Tibial artery (tissue), 4 donors: Measurements from ENCODE around the gene IL37.

ENCODE experiments used
- DNase-seq, 2 donors: peaks; one replicate each; pipeline ENCODE4 v3.0.0-alpha.2; 2019
- H3K27ac ChIP-seq, 2 donors: fragments of 200-600 bp; sonication (generic) in 1 of 2; 1 replicate in 1 of 2; 2 replicates in 1 of 2; pipeline ENCODE4 v1.5.1; 2018 to 2019; ENCODE audit warnings: mild to moderate bottlenecking in 1 of 2
- H3K27me3 ChIP-seq, 2 donors: fragments of 200-600 bp; sonication (generic) in 1 of 2; one replicate each; pipeline versions ENCODE4 v1.5.1 to v1.6.0; 2016 to 2019
- H3K36me3 ChIP-seq, 3 donors: fragments of 200-600 bp; sonication (generic) in 2 of 3; one replicate each; pipeline ENCODE4 v1.5.1; 2016 to 2019; ENCODE audit warnings: mild to moderate bottlenecking in 2 of 3
- H3K4me1 ChIP-seq, 4 donors: fragments of 200-600 bp; sonication (generic) in 2 of 4; 1 replicate in 3 of 4; 2 replicates in 1 of 4; pipeline ENCODE4 v1.5.1; 2016 to 2019
- H3K4me3 ChIP-seq, 2 donors: fragments of 200-600 bp; sonication (generic) in 1 of 2; 1 replicate in 1 of 2; 2 replicates in 1 of 2; pipeline ENCODE4 v1.5.1; 2018 to 2019; ENCODE audit warnings: mild to moderate bottlenecking in 2 of 2
- H3K9me3 ChIP-seq, 3 donors: fragments of 200-600 bp; sonication (generic) in 1 of 3; one replicate each; pipeline ENCODE4 v1.5.1; 2016 to 2019
- CTCF ChIP-seq, 2 experiments: fragments of 200-600 bp in 1 of 2; fragments of 450-650 bp in 1 of 2; IDR thresholded peaks; one replicate each; pipeline ENCODE4 v1.5.1; 2017 to 2019; ENCODE audit warnings: antibody characterized with exemption in 2 of 2, mild to moderate bottlenecking in 1 of 2, moderate library complexity in 1 of 2
- intact Hi-C: fragments of 100-400 bp; cut with DNase I; formaldehyde crosslinking; loops from one replicate; pipeline ENCODE4 v1.15.0; 2023; ENCODE audit warnings: low total_unique reads

Gene IL37

GRCh38 chr2:112870841-112871835 is 39.8 kb upstream of the IL37 start:
- no peak for TF ChIP-seq CTCF (IDR thresholded peaks at IDR 0.05)
- no peaks in the 10 kb centered on the region for H3K9me3 ChIP-seq
- H3K4me3 ChIP-seq = no peak overlapping the region
- intact Hi-C loops = no loop called here
- no peaks in the 10 kb centered on the region for H3K36me3 ChIP-seq
- H3K27me3 ChIP-seq = peaks cover 0 to 3% of the 10 kb centered on the region in 2 donors
- H3K4me1 ChIP-seq = no peaks in the 10 kb centered on the region
- peak in 1 of 2 donors; percentile 29 for DNase-seq
- no peak overlapping the region for H3K27ac ChIP-seq

DNA sequence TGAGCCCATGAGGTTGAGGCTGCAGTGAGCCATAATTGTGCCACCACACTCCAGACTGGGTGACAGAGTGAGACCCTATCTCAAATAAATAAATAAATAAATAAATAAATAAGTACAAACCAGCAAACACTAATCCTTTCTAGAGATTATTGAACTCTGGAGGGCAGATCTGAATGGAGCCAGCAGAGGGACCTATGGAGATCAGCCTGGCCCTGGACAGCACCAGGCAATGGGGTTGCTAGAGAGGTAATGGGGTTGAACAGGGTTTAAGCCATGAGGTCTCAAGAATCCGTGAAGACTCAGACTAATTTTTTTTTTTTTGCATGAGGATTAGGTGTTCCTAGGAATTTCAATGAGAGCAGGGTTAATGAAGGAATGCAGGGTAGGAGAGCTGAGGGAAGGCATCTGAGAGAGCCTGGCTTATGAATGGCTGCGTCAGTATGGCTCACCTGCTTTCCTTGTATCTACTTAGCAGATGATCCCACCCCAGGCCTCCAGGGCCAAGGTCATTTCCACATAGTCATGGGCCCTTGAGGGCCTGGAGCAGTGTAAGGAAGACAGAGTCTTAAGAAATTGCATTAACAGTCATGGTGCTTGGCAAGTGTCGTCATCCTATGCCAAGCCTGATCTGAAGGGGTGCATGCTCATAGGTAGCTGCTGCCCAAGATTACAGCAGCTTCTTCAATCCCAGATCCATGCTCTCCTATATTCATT is 34.6 kb upstream of the IL37 start:
- DNase-seq = no peak
- H3K27me3 ChIP-seq = peaks cover 0 to 6% of the 10 kb centered on the region in 2 donors
- no peak overlapping the region for H3K4me3 ChIP-seq
- no peaks in the 10 kb centered on the region for H3K36me3 ChIP-seq
- TF ChIP-seq CTCF (IDR thresholded peaks at IDR 0.05) = no peak
- no peaks in the 10 kb centered on the region for H3K4me1 ChIP-seq
- intact Hi-C loops = no loop called here
- H3K27ac ChIP-seq = no peak overlapping the region
- no peaks in the 10 kb centered on the region for H3K9me3 ChIP-seq

- no peak overlapping the region for H3K27ac ChIP-seq
- H3K4me3 ChIP-seq = no peak overlapping the region
- no peaks in the 10 kb centered on the region for H3K4me1 ChIP-seq
- no peak for TF ChIP-seq CTCF (IDR thresholded peaks at IDR 0.05)
- H3K9me3 ChIP-seq = no peaks in the 10 kb centered on the region
- no peak for DNase-seq
- peaks cover 0 to 6% of the 10 kb centered on the region in 2 donors for H3K27me3 ChIP-seq
- intact Hi-C loops = no loop called here
- H3K36me3 ChIP-seq = no peaks in the 10 kb centered on the region
Measured at GRCh38 chr2:112876971-112877361, 34.0 kb upstream of the IL37 start.

DNA sequence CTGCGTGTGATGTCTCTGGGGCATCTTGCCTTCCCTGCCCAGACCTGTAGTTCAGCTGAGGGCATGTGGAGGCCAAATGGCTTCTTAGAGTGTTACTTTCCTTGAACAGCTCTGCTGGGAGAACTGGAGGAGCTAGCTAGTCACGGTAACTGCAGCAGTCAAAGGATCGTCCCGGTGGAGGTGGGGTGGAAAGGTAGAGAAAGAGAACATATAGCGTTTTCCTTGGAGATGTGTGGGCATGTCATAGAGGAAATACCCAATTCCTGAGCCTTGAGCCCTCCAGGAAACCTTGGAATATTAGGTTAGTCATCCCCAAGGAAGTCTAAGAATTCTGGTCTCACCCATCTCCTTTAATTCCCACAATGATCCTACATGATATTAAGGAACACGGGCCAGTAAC is 33.5 kb upstream of the IL37 start:
- Histone ChIP-seq H3K36me3 (no peaks in the 10 kb centered on the region), H3K9me3 (no peaks in the 10 kb centered on the region), H3K4me3 (no peak overlapping the region), H3K27ac (no peak overlapping the region), H3K4me1 (no peaks in the 10 kb centered on the region), H3K27me3 (peaks cover 0 to 6% of the 10 kb centered on the region in 2 donors)
- intact Hi-C loops = no loop called here
- TF ChIP-seq CTCF (IDR thresholded peaks at IDR 0.05) = no peak
- no peak for DNase-seq

DNA sequence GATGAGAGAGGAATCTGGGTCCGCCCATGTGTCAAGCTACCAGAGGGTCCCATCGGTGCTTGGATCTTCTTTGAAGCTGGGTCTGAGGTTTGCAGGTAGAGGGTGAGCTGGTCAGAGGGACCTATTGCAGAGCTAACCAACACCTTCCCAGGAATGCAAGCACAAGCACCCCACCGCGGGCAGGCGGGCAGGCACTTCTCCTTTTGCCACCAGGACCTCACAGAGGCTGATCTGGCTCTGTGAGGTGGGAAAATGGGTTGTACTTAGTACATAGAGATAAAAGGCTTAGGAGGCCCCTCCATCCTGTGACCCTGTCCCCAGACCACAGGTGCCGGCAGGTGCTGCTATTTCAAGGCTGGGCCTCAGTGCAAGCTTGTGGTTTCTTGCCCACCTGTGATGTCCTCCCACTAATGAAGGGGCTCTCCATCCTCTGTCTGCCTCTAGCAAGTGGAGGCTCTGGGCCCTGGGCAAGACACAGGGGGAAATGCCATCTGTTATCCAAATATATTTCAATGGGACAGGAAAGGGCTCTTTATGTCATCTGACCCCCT is 31.4 kb upstream of the IL37 start:
- intact Hi-C loops = no loop called here
- TF ChIP-seq CTCF (IDR thresholded peaks at IDR 0.05) = no peak
- DNase-seq = no peak
- Histone ChIP-seq H3K9me3 (no peaks in the 10 kb centered on the region), H3K27me3 (peaks cover 0 to 6% of the 10 kb centered on the region in 2 donors), H3K36me3 (no peaks in the 10 kb centered on the region), H3K4me3 (no peak overlapping the region), H3K27ac (no peak overlapping the region), H3K4me1 (no peaks in the 10 kb centered on the region)
